Activated CD4-positive, alpha-beta T cell treated with anti-CD3 and anti-CD28 coated beads, Interleukin-2, Interleukin-4, amounts not matched to agents 100 ng/mL and 50 ng/mL, durations not matched to agents 16 hours and 8 hours (primary cell): ENCODE measurements around the gene NCOA7.
"Not testable (repeated sequence)": the region's sequence is repeated elsewhere in the genome, so short reads cannot be mapped to it uniquely, and the experiment has no call there.

Experiments
- DNase-seq: peaks from one replicate; pipeline ENCODE4 v3.0.0-alpha.2; 2020; ENCODE audit warnings: low spot score

NCOA7 gene

DNA sequence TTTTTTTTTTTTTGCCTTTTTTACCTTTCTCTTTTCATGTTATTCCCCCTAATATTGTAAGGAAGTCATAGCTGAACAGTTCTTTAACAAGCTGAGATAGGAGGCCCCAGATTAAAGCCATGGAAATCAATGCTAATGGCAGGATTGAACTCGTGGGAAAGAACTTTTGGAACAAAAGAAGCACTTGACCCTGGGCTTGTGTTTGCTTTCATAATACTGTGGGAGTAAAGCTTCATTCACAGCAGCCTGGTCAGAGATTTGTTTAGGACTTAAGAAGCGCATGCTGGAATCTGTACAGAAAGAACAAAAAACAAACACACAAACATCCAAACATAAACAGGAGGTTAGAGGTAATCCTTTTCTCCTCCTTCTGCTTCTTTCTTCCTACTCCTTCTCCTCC is 36.2 kb upstream of the NCOA7 start:
- no peak for DNase-seq

DNA sequence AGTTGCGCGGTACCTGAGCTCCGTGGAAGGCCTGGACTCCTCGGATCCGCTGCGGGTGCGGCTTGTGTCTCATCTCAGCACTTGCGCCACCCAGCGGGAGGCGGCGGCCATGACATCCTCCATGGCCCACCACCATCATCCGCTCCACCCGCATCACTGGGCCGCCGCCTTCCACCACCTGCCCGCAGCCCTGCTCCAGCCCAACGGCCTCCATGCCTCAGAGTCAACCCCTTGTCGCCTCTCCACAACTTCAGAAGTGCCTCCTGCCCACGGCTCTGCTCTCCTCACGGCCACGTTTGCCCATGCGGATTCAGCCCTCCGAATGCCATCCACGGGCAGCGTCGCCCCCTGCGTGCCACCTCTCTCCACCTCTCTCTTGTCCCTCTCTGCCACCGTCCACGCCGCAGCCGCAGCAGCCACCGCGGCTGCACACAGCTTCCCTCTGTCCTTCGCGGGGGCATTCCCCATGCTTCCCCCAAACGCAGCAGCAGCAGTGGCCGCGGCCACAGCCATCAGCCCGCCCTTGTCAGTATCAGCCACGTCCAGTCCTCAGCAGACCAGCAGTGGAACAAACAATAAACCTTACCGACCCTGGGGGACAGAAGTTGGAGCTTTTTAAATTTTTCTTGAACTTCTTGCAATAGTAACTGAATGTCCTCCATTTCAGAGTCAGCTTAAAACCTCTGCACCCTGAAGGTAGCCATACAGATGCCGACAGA is 31.4 kb upstream of the NCOA7 start:
- DNase-seq: no peak

DNA sequence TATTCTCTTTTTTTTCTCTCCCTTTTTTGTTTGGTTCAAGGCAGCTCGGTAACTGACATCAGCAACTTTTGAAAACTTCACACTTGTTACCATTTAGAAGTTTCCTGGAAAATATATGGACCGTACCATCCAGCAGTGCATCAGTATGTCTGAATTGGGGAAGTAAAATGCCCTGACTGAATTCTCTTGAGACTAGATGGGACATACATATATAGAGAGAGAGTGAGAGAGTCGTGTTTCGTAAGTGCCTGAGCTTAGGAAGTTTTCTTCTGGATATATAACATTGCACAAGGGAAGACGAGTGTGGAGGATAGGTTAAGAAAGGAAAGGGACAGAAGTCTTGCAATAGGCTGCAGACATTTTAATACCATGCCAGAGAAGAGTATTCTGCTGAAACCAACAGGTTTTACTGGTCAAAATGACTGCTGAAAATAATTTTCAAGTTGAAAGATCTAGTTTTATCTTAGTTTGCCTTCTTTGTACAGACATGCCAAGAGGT is 30.8 kb upstream of the NCOA7 start:
- no peak for DNase-seq

DNA sequence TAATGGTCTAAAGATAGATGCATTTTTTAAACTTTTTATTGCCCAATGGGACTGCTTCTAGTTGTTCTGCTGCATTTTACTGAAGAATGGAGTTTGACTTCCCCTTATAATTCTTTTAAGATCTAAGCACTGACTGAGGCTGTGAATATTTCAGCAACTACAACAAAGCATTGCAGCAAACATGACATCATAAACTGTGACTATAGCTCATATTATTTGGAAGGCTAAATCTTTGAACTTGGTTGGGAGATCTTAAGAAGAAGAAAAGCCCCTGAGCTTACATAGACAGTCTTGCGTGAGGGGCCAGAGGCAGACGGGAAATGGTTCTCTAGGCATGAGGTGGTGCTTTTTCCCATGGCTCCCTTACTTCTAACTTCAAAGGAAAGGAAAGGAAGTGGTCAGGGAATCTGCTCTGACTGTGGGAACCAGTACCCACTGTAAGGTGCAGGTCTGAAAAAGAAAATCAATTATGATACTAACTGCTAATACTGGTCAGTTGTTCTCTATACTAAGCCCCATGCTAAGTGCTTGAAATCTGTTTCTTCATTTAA is 26.6 kb upstream of the NCOA7 start:
- DNase-seq: no peak

DNA sequence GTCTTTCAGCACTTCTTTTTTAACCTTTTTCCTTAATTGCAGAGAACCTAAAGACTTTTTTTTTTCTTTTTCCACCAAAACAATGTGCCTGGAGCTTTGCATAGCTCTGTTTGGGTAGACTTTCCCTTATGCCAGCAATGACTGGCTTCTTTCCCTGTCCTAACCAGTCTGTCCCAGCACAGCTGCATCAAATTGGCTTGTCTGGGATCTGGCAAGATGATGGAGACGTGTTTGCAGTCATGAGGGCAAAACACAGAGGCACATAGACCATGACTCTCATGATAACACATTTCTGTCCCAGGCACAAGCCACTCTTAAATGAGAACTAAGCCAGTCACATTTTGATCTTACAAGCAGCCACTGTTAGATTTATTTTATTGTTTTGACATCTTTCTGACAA is 24.8 kb upstream of the NCOA7 start:
- no peak for DNase-seq

DNA sequence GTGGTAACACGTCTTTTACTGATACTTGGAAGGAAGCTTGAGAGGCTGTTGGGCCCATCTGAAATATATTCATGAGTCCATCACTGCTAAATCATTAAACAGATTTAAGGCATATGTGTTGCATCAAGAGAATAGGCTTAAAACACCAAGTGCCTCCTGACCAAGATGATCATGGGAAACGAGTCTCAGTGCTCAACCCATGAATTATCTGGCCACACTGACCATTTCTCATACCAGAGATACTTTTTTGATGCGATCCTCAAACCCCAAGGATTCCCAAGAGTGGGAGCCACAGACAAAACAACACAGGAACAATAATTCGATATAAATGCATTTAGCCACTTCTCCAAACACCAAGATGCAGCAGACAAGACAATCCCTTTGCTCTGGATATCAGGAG is 24.1 kb upstream of the NCOA7 start:
- DNase-seq: no peak

DNA sequence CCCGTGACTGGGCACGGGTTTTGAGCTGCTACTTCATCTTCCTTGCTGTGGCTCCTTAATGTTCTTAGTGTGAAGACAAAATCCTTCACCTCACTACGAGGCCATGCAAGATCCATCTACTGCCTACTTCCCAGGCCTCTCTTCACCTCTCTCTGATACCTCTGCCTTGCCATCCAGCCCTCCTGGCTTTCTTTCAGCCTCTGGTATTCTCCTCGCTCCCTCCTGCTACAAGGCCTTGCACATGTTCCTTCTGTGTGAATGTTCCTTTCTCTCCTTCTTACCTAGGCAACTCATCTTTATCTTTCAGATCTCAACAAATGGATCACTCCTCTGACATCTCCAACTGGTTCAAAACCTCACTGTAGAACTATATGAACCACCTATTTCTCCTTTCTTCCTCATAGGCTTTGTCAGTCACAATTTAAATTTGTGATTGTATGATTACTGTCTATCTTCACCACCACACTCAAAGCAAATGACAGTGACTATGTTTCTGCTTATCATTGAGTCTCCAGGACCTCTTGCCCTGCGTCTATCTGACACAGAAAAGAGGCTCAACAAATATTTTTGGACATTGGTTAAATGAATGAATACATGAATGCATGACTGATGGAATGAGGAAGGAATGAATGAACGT is 21.5 kb upstream of the NCOA7 start:
- no peak for DNase-seq

DNA sequence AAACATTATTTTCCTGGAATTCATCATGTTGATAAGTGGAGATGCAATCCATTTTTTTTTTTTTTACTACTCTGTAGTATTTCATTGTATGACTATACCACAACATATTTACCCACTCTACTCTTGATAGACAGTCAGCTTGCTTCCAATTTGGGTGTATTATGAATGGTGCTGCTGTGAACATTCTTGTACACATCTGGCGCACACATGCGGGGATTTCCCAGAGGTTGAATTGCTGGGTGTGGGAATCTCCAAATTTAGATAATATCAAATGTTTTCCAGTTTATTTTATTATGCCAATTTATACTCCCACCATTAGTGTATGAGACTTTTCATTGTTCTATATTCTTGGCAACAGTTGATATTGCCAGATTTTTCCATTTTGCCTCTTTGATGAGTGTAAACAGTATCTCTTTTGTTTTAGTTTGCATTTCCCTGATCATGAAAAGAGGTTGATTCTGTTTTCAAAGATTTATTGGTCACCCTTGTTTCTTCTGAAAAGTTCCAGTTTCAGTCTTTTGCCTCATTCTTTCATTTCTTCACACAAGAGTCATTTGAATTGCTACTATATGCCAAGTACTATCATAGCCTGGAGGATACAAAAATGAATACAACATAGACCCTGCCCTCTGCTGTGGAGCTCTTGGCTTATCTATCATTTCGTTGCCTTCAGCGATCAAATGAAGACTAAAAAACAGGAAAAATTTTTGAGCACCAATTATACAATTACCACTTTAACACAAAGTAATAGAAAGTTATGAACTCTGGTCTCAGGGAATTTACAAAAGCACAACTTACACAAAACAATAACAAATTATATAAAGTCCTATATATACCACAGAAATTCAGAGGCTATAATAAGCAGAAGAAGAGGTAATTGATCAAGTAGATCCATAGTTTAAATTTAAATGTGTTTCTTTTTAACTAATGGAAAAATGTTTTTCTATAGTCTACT is 17.1 kb upstream of the NCOA7 start:
- DNase-seq: no peak

DNA sequence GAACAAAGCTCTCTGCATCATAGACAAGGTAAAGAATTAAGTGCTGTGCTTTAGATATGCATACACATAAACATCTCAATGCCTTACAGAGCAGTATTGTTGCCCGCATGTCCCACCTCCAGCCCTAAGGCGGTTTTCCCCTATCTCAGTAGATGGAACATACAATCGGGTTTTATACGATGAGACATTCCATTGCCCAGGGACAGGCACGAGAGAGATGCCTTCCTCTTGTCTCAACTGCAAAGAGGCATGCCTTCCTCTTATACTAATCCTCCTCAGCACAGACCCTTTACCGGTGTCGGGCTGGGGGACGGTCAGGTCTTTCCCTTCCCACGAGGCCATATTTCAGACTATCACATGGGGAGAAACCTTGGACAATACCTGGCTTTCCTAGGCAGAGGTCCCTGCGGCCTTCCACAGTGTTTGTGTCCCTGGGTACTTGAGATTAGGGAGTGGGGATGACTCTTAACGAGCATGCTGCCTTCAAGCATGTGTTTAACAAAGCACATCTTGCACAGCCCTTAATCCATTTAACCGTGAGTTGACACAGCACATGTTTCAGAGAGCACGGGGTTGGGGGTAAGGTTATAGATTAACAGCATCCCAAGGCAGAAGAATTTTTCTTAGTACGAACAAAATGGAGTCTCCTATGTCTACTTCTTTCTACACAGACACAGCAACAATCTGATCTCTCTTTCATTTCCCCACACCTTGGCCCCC is 14.5 kb upstream of the NCOA7 start:
- DNase-seq: not testable (repeated sequence)

DNA sequence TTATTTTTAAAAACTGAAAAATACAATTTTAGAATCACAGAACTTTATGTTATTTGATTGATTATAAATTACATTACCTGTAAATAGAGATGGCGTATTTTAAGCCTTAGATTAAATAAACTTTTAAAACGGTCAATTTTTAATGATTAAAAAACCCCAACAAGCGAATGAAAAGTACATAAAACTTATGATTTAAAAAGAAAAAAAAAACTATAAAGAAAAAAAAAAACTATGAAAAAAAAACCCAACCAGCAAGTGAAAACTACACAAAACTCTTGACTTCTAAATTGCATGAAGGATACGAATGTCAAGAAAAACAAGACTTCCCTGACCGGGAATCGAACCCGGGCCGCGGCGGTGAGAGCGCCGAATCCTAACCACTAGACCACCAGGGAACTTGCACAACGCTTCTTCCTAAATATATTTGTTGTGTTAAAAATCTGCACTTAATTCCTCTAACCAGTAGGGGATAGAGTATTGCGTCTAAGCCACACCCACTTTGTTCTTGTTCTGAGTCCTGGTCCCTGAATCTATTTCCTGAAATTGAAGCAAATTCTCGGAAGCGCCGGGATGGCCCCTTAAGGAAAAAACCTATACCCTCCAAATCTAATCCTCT is 10.7 kb upstream of the NCOA7 start:
- peak; percentile 93 for DNase-seq

DNA sequence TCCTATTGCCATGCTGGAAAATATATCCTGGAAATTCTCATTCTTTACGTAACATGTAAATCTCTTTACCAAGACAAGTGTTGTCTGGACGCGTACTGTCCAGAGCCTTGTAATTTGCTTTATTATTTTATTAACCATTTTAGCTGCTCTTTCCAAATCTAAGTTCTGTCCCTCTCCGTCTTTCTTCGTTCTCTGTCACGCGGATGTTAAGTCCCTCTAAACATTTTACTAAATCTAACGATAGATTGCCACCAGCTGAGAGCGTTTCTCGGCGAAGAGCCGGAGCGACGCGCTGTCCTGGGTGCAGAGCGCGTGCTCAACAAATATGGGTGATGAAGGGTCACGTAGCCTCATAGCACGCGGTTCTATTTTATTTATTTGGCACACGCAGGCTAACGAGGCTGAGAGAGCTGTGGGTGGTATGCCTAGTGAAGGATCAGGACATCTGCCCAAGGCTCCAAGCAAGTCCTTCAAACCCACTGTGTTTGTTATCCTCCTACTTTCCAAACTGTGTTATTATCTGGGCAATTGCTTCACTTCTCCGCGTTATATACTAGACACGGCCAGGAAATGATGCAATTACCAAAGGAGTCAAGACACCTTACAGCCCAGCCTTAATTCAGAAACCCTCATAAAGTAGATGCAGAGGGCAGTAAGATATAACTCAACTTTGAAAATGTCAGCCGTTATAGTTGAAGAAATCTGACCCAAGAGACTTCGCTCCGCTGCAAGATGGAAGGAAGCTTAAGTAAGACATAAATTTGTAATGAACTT is 10.0 kb upstream of the NCOA7 start:
- DNase-seq: peak; percentile 80

DNA sequence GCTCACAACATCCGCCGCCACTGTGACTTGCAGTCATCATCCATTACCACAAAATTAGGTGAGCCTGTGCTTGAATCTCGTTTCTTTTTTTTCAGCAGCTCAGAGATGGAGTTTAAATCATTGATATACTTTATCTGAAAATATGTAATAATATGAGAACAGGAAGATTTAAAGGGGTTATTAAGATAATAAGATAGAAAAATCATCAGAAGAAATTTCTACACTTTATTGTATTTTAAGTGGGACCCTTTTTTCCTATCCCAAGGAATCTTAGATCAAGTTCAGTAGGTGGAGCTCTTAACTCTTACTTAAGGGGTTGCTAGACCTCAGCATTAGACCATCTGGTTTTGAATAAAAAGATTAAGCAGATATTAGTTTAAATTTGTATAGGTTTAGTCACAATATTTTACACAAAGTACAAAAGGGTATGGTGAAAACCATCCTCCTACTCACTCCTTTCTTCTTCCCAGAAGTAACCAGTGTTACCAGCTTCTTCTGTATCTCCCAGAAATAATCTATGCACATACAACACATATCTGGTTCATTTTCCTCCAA is 9.4 kb upstream of the NCOA7 start:
- DNase-seq: no peak

DNA sequence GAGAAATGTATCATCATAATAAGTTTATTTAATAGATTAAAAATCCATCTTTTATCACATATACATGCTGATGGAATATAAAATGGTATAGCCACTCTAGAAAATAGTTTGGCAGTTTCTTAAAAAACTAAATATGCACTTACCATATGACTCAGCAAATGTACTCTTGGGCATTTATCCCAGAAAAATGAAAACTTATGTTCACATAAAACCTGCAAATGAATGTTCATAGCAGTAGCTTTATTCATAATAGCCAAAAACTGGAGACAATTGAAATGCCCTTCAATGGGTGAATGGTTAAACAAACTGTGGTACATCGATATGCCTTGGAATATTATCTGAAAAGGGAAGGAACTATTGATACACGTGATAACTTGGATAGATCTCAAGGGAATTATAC is 6.4 kb upstream of the NCOA7 start:
- DNase-seq: no peak

DNA sequence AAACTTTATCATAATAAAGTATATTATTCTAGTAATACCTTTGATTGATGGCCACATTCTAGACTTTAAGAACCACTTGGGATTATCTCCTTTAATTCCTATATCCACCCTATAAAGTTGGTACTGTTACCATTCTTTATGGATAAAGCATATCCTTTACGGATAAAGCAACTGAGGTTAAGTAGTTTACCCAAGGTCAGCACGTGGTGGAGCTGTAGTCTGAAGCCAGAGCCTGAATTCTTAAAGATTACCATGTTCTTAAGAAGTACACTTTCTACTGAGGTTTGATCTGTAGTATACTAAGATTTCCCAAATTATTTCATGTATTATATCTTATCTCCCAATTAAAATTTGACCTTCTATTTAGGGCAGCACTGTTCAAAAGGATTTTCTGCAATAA is 3.0 kb upstream of the NCOA7 start:
- DNase-seq: no peak

DNA sequence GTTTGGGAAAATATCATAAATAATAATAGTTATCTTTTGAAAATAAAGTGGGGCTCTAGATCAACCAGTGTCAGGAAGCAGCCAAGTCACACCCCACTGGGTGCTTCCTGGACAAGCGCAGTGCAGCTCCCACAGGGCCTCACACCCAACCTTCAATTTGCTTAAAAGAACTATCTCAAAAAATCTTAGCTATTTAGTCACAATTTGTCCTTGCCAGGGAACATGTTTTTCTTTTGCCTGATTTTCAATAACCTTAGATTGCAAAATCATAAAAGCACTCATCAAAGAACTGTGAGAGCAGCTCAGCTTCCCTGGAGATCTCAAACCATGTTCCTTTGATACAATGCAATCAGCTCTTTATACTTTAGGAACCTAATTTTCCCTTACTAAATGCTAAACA is 1.6 kb upstream of the NCOA7 start:
- no peak for DNase-seq

DNA sequence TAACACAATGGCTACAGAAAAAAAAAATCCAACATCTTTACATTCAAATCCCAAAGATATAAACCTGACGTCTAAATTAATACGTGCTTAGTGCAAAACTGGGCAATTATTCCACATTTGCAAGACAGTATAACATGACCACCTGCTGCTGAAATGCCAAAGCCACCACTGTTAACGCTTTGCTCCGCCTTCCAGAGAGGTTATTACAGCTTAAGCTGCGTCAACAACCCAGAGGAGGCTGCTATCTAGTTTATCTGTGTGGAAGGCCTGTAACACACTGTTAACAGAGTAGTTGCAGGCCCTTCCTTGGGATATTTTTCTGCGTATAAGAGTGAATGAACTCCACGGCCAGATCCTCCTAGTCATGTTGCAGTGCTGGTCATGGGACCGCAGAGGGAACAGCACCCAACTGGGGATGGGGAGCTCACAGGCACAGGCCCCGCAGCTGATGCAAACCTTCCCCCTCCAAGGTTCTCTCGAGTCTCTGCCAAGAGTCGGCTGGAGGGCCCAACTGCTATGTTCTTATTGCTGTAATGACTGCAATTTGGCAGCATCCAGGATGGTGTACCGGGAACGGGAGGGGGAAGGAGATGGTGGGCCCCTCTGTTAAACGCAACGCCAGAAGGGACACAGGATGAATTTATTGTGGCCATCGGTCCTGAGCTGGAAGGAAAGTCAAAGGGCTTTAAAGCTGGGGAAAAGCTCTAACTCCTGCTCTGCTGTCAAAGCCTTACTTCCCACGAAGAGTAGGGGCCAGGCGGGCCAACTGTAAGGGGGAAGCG is 993 bp upstream of the NCOA7 start:
- DNase-seq: peak; percentile 53

DNA sequence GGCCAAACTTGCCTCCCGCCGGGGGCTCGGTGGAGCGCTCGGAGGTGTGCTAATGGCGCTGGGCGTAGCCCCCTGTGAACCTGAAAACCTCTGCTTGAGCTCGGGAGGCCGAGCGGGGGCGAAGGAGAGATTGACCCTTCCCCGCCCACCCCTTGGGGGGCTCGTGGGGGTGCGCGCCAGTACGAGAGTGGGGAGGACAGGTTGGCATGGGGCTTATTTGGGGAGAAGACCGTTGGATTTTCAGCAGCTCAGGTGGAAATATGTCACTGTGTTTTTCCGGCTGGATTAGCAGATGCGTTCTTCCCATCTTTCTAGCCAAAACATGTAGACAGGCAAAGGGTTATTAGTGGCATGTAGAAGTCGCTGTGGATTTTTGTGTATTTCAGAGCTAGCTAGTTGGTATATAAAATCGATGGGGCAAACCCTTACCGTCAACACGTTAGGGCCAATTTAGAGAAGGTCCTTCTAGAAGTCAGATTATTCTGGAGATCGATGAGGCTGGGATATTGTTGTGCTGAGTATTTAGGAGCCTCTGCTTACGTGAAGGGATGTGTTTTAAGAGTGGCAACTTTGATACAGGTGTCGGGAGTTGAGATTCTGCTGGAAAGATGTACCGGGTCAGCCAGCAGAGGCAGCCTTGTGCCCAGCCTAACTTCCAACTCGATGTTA is 525 bp downstream of the NCOA7 start:
- DNase-seq: peak; percentile 61

DNA sequence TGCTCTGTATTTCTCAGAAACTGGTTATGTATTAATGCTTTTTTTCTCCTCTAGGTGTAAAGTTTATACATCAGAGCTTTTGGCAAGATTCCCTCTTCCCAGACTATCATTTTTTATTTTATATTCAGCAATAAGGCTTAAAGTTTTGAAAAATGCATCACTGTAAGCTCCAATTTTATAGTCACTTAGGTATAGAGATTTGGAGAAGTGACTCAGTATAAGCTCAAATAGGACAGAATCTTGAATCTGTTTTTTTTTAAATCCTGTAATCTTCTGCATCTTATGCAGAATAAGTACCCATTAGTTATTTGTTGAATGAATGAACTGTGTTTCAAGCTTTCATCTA is 1.0 kb downstream of the NCOA7 start:
- DNase-seq: no peak

DNA sequence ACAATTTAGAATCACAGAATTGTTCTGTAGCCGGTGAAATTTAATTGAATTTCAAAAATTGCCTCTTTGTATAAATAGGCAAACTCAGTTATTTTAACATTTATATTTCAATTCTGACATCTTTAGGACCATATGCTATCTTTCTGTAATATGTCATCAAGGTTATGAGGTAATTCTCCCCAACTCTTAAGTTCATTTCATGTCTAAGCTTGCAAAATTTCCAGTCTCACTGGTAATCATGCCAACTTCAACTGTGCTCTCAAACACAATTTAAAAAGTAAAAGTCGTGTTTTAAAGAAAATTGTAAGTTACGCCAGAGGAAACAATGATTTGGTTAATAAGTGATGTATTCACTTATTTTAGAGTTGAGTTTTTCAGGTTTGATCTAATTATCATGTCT is 1.4 kb downstream of the NCOA7 start:
- no peak for DNase-seq
